K562 (cell line): ENCODE measurements around the gene ANK3.

Experiments used
- GATA2 ChIP-seq: sonication (generic); formaldehyde crosslinking; IDR thresholded peaks from 2 replicates; pipeline ENCODE4 v1.4.0; 2020; ENCODE audit warnings: mild to moderate bottlenecking, missing genetic modification reagents
- POLR2A ChIP-seq: fragments of 450-650 bp; conservative IDR thresholded peaks from 2 replicates; pipeline ENCODE4 v1.6.1; 2016
- SMAD3 ChIP-seq: fragments of 450-650 bp; formaldehyde crosslinking; conservative IDR thresholded peaks from 2 replicates; pipeline ENCODE4 v1.4.0; 2020; ENCODE audit warnings: mild to moderate bottlenecking
- TAF1 ChIP-seq: IDR thresholded peaks from 2 replicates; pipeline ENCODE4 v1.6.1; 2011; ENCODE audit warnings: mild to moderate bottlenecking, low read length, moderate library complexity; ENCODE audit not compliant: insufficient read depth, control insufficient read depth, severe bottlenecking; ENCODE audit errors: extremely low read depth
- YY1 ChIP-seq, 3 experiments: IDR thresholded peaks; 2 replicates each; pipeline ENCODE4 v1.6.1; 2011; ENCODE audit warnings: low read length in 2 of 3, mild to moderate bottlenecking in 2 of 3, moderate library complexity in 2 of 3, borderline replicate concordance in 1 of 3, control low read depth in 1 of 3, low read depth in 1 of 3; ENCODE audit not compliant: insufficient read depth in 3 of 3, insufficient replicate concordance in 2 of 3, control insufficient read depth in 1 of 3, insufficient read length in 1 of 3; ENCODE audit errors: extremely low read depth in 1 of 3
- ZNF12 ChIP-seq: sonication (generic); formaldehyde crosslinking; IDR thresholded peaks from 2 replicates; pipeline ENCODE4 v1.4.0; 2020; ENCODE audit warnings: mild to moderate bottlenecking, missing genetic modification reagents
- ZNF354B ChIP-seq: fragments of 250-450 bp; sonication (Bioruptor Pico); IDR thresholded peaks from 2 replicates; pipeline ENCODE4 v1.4.0; 2020
- ZNF75A ChIP-seq: fragments of 450-650 bp; formaldehyde crosslinking; IDR thresholded peaks from 2 replicates; pipeline ENCODE4 v1.4.0; 2020; ENCODE audit warnings: mild to moderate bottlenecking
- TF ChIP-seq, protein P1 (sequence below): fragments of 450-650 bp; IDR thresholded peaks from 2 replicates; pipeline ENCODE4 v1.6.1; 2014; ENCODE audit warnings: low read depth, mild to moderate bottlenecking, moderate library complexity, borderline replicate concordance
- TF ChIP-seq, protein P2 (sequence below): sonication (generic); formaldehyde crosslinking; IDR thresholded peaks from 2 replicates; pipeline ENCODE4 v1.8.0; 2022; ENCODE audit warnings: missing genetic modification reagents, mild to moderate bottlenecking, borderline replicate concordance
- TF ChIP-seq, protein P3 (sequence below): sonication (generic); formaldehyde crosslinking; IDR thresholded peaks from 2 replicates; pipeline ENCODE4 v1.8.0; 2022; ENCODE audit warnings: mild to moderate bottlenecking, missing genetic modification reagents
- TF ChIP-seq, protein P4 (sequence below), 3 experiments: IDR thresholded peaks in 2 of 3; conservative IDR thresholded peaks in 1 of 3; 2 replicates each; pipeline ENCODE4 v1.5.1; 2011 to 2012; ENCODE audit warnings: low read length in 3 of 3, mild to moderate bottlenecking in 3 of 3, control low read depth in 2 of 3, improper control_type of control experiment in 1 of 3, inconsistent platforms in 1 of 3, low read depth in 1 of 3, mixed read lengths in 1 of 3, moderate library complexity in 1 of 3; ENCODE audit not compliant: insufficient read depth in 2 of 3
- TF ChIP-seq, protein P5 (sequence below): fragments of 150-350 bp; IDR thresholded peaks from 2 replicates; pipeline ENCODE4 v1.6.1; 2014; ENCODE audit warnings: low read depth, mild to moderate bottlenecking, low read length, borderline replicate concordance

DNA sequence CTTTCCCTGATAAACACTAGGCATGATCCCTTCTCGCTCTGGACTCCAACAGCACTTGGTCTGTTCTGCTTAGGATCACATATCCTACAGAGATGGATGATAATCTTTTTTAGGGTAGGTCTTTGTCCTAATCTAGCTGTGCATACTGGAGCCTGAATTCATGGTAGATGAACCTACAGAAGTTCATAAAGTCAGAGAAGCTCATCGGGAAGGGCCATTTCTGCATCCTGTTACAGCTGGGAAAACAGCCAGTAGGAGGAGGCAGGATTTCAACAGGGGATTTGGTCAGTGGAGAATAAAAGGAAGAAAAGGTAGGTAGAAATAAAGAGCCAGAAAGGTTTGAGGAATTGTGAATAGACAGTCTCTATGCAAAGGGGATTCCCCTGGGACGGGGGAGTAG is 101.4 kb downstream of the ANK3 start:
- TF ChIP-seq ZNF12 (CRISPR knock-in tag) (no peak), SMAD3 (CRISPR knock-in tag) (no peak), YY1 (IDR thresholded peaks at IDR 0.05; ENCODE audit: borderline replicate concordance in 1 of 3, control insufficient read depth in 1 of 3, extremely low read depth in 1 of 3, insufficient read depth in 3 of 3, insufficient read length in 1 of 3, insufficient replicate concordance in 2 of 3, low read depth in 1 of 3, low read length in 2 of 3) (no peak), TAF1 (no peak), ZNF75A (no peak), ZNF354B (CRISPR knock-in tag) (no peak), GATA2 (no peak), POLR2A (no peak)
- TF ChIP-seq, protein P1, sequence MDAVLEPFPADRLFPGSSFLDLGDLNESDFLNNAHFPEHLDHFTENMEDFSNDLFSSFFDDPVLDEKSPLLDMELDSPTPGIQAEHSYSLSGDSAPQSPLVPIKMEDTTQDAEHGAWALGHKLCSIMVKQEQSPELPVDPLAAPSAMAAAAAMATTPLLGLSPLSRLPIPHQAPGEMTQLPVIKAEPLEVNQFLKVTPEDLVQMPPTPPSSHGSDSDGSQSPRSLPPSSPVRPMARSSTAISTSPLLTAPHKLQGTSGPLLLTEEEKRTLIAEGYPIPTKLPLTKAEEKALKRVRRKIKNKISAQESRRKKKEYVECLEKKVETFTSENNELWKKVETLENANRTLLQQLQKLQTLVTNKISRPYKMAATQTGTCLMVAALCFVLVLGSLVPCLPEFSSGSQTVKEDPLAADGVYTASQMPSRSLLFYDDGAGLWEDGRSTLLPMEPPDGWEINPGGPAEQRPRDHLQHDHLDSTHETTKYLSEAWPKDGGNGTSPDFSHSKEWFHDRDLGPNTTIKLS = no peak
- TF ChIP-seq, protein P2, sequence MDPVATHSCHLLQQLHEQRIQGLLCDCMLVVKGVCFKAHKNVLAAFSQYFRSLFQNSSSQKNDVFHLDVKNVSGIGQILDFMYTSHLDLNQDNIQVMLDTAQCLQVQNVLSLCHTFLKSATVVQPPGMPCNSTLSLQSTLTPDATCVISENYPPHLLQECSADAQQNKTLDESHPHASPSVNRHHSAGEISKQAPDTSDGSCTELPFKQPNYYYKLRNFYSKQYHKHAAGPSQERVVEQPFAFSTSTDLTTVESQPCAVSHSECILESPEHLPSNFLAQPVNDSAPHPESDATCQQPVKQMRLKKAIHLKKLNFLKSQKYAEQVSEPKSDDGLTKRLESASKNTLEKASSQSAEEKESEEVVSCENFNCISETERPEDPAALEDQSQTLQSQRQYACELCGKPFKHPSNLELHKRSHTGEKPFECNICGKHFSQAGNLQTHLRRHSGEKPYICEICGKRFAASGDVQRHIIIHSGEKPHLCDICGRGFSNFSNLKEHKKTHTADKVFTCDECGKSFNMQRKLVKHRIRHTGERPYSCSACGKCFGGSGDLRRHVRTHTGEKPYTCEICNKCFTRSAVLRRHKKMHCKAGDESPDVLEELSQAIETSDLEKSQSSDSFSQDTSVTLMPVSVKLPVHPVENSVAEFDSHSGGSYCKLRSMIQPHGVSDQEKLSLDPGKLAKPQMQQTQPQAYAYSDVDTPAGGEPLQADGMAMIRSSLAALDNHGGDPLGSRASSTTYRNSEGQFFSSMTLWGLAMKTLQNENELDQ = no peak
- TF ChIP-seq, protein P3, sequence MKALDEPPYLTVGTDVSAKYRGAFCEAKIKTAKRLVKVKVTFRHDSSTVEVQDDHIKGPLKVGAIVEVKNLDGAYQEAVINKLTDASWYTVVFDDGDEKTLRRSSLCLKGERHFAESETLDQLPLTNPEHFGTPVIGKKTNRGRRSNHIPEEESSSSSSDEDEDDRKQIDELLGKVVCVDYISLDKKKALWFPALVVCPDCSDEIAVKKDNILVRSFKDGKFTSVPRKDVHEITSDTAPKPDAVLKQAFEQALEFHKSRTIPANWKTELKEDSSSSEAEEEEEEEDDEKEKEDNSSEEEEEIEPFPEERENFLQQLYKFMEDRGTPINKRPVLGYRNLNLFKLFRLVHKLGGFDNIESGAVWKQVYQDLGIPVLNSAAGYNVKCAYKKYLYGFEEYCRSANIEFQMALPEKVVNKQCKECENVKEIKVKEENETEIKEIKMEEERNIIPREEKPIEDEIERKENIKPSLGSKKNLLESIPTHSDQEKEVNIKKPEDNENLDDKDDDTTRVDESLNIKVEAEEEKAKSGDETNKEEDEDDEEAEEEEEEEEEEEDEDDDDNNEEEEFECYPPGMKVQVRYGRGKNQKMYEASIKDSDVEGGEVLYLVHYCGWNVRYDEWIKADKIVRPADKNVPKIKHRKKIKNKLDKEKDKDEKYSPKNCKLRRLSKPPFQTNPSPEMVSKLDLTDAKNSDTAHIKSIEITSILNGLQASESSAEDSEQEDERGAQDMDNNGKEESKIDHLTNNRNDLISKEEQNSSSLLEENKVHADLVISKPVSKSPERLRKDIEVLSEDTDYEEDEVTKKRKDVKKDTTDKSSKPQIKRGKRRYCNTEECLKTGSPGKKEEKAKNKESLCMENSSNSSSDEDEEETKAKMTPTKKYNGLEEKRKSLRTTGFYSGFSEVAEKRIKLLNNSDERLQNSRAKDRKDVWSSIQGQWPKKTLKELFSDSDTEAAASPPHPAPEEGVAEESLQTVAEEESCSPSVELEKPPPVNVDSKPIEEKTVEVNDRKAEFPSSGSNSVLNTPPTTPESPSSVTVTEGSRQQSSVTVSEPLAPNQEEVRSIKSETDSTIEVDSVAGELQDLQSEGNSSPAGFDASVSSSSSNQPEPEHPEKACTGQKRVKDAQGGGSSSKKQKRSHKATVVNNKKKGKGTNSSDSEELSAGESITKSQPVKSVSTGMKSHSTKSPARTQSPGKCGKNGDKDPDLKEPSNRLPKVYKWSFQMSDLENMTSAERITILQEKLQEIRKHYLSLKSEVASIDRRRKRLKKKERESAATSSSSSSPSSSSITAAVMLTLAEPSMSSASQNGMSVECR (CRISPR knock-in tag) = no peak
- TF ChIP-seq, protein P4, sequence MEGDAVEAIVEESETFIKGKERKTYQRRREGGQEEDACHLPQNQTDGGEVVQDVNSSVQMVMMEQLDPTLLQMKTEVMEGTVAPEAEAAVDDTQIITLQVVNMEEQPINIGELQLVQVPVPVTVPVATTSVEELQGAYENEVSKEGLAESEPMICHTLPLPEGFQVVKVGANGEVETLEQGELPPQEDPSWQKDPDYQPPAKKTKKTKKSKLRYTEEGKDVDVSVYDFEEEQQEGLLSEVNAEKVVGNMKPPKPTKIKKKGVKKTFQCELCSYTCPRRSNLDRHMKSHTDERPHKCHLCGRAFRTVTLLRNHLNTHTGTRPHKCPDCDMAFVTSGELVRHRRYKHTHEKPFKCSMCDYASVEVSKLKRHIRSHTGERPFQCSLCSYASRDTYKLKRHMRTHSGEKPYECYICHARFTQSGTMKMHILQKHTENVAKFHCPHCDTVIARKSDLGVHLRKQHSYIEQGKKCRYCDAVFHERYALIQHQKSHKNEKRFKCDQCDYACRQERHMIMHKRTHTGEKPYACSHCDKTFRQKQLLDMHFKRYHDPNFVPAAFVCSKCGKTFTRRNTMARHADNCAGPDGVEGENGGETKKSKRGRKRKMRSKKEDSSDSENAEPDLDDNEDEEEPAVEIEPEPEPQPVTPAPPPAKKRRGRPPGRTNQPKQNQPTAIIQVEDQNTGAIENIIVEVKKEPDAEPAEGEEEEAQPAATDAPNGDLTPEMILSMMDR (IDR thresholded peaks at IDR 0.05 in 2 of 3, conservative IDR thresholded peaks at IDR 0.05 in 1 of 3; ENCODE audit: insufficient read depth in 2 of 3, low read depth in 1 of 3, low read length in 3 of 3) = no peak
- TF ChIP-seq, protein P5, sequence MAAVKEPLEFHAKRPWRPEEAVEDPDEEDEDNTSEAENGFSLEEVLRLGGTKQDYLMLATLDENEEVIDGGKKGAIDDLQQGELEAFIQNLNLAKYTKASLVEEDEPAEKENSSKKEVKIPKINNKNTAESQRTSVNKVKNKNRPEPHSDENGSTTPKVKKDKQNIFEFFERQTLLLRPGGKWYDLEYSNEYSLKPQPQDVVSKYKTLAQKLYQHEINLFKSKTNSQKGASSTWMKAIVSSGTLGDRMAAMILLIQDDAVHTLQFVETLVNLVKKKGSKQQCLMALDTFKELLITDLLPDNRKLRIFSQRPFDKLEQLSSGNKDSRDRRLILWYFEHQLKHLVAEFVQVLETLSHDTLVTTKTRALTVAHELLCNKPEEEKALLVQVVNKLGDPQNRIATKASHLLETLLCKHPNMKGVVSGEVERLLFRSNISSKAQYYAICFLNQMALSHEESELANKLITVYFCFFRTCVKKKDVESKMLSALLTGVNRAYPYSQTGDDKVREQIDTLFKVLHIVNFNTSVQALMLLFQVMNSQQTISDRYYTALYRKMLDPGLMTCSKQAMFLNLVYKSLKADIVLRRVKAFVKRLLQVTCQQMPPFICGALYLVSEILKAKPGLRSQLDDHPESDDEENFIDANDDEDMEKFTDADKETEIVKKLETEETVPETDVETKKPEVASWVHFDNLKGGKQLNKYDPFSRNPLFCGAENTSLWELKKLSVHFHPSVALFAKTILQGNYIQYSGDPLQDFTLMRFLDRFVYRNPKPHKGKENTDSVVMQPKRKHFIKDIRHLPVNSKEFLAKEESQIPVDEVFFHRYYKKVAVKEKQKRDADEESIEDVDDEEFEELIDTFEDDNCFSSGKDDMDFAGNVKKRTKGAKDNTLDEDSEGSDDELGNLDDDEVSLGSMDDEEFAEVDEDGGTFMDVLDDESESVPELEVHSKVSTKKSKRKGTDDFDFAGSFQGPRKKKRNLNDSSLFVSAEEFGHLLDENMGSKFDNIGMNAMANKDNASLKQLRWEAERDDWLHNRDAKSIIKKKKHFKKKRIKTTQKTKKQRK = no peak
